Non-pigmented ciliary epithelial cell (primary cell): ENCODE data around the gene SNRPN.
"Not testable (repeated sequence)": the region's sequence is repeated elsewhere in the genome, so short reads cannot be mapped to it uniquely, and the experiment has no call there.

Experiments used
- DNase-seq: peaks from one replicate; pipeline ENCODE4 v3.0.0-alpha.2; 2010; ENCODE audit warnings: low read depth

SNRPN gene

GRCh38 chr15:24971052-24971451 lies 16.3 kb downstream of the SNRPN start:
- DNase-seq, result no peak

DNA sequence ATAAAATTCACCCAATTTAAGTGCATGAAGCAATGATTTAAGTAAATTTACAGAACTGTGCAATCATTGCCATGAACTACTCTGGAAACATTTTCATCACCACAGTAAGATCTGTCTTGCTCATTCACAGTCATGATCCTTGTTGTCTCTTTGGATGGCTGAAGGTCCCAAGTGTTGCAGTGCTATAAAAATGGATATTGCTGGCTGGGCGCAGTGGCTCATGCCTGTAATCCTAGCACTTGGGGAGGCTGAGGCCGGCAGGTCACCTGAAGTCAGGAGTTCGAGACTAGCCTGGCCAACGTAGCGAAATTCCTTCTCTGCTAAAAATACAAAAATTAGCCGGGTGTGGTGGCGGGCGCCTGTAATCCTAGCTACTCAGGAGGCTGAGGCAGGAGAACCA lies 17.0 kb downstream of the SNRPN start:
- no peak for DNase-seq

GRCh38 chr15:24972707-24973106 lies 17.9 kb downstream of the SNRPN start:
- DNase-seq, result not testable (repeated sequence)

DNA sequence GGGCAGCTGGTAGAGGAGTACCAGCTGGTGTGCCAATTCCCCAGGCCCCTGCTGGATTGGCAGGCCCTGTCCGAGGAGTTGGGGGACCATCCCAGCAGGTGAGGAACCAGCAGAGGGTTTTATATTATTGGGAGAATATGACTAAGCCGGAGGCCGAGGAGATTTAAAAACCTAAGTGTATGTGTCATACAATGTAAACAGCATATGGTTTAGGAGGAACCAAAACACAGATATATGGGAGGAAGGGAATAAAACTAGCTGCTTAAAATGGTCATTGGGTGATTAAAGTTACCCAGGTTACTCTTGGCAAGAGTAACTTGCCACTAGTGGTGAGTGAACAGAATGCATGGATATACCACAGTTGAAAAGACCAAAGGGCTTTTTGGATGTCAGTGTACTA lies 22.1 kb downstream of the SNRPN start:
- DNase-seq, result no peak

DNA sequence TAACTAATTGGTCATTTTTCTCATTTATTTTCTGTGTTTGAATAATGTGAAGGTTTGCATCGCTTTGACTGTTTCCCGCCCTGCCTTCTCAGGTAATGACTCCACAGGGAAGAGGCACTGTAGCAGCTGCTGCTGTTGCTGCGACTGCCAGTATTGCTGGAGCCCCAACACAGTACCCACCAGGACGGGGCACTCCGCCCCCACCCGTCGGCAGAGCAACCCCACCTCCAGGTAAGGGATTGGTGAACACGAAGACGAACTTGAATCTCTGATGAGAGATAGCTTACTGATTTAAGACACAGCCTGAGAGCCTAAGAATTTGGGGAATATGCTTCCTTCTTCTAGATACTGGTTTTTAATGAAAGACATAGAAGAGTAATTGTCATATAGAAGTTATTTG lies 22.9 kb downstream of the SNRPN start:
- DNase-seq, result no peak

DNA sequence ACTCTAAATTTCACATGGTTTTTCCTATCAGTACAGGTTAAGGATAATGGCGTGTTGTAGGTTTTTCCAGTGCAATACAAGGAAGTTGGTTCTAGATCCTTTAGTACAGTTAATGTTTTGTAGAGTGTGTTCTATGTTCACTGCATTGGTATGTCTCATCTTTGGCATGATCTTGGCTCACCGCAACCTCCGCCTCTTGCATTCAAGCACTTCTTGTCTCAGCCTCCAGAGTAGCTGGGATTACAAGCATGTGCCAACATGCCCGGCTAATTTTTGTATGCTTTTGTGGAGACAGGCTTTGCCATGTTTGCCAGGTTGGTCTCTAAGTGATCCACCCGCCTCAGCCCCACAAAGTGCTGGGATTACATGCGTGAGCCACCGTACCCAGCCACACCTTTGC lies 30.4 kb downstream of the SNRPN start:
- DNase-seq, result no peak

DNA sequence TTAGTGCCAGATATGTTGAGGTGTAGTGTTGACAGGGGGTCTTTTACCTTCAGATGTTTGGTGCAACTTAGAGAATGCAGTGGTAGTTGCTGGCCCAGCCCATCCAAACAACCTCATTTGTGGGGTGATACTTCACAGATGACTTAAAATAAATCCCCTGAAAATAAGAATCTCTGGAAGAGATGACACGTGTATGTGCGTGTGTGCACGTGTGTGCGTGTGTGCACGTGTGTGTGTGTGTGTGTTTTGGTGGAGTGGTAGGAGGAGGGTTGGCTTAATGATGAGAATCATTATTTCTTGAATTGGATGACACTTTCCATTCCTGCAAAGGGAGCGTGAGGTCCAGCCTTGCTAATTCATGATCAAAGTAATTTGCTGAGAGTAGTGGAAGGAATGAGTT lies 31.9 kb downstream of the SNRPN start:
- no peak for DNase-seq

GRCh38 chr15:25019434-25019833 lies 64.6 kb downstream of the SNRPN start:
- DNase-seq, result no peak

GRCh38 chr15:25022233-25022632 lies 67.4 kb downstream of the SNRPN start:
- DNase-seq, result peak; percentile 9
